NCI-H1930 (cell line): ENCODE measurements around the gene BMP2.

Experiments
- DNase-seq, 2 experiments: peaks; one replicate each; lab custom pipeline; 2025; lab: John Stamatoyannopoulos, UW

The BMP2 gene

DNA sequence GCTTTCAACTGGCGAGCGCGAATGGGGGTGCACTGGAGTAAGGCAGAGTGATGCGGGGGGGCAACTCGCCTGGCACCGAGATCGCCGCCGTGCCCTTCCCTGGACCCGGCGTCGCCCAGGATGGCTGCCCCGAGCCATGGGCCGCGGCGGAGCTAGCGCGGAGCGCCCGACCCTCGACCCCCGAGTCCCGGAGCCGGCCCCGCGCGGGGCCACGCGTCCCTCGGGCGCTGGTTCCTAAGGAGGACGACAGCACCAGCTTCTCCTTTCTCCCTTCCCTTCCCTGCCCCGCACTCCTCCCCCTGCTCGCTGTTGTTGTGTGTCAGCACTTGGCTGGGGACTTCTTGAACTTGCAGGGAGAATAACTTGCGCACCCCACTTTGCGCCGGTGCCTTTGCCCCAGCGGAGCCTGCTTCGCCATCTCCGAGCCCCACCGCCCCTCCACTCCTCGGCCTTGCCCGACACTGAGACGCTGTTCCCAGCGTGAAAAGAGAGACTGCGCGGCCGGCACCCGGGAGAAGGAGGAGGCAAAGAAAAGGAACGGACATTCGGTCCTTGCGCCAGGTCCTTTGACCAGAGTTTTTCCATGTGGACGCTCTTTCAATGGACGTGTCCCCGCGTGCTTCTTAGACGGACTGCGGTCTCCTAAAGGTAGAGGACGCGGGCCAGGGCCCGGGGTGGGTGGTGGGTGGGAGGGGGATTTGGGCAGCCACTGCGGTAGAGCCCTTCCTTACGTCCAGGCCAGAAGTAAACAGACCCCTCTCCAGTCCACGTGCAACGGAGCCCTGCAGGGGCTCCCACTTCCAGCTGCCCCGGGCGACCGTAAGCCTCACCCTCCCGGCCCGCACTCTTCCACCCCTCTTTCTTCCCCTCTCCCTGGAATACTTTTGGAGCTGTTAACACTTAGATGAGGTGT is 998 bp downstream of the BMP2 start:
- no peak for DNase-seq

- DNase-seq: no peak
These were observed 2.7 kb downstream of the BMP2 start for GRCh38 chr20:6769903-6770785.

DNA sequence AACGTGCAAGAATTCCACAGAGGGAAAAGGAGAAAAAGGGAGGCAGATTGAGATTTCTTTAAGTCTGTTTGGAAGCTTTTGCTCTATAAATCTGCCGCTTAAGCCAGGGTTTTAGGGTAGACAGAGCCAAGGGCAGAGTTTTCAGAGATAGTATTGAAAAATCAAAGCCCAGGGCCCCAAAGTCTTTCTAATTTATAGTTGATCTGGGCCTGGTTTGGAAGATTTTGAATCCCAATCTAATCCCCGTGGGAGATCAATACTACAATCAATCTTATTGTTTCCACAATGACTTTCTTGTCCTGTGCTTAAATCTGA is 3.3 kb downstream of the BMP2 start:
- no peak for DNase-seq

- DNase-seq: peak in 1 of 2 experiments; percentile 4
These were observed 13.1 kb downstream of the BMP2 start for GRCh38 chr20:6780433-6781190.

GRCh38 chr20:6783752-6784151 is 16.3 kb downstream of the BMP2 start:
- DNase-seq: no peak

DNA sequence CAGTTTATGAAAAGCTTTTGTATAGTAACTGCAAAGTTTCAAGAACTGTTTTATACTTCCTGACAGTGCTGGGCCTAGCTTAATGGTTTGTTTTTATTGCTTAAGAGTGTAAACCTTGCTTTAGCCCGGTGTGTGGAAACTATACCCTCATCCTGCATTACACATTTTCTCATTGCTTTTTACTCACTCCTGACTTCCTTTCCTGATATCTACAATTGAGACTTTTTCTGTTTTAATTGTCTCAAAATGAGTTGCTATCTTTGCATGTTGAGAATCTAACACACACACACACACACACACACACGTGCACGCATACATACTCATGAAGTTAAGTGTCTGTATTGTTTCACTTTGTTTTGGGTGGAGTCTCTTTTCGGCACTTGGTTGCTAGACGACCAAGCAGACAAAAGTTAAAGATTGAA is 16.7 kb downstream of the BMP2 start:
- no peak for DNase-seq

DNA sequence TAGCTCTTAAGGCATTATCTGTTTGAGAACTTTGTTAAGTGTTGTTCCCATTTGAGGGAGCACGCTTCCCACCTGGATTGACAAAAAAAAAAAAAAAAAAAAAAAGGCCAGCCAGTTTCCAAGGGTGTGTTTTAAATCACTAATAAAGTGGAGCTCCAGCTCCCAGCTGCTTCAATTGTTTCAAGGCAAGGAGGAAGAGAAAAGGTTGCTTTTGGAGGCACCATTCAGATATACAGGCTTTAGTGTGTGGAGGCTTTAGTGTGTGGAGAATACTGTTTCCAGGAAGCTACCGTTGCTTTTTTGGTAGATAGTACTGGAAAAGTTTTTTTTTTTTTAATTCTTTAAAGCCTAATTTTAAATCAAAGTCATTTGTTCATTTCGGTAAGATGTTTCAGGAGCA is 17.3 kb downstream of the BMP2 start:
- no peak for DNase-seq

- DNase-seq: no peak
These were observed 19.1 kb downstream of the BMP2 start for GRCh38 chr20:6786548-6786947.

DNA sequence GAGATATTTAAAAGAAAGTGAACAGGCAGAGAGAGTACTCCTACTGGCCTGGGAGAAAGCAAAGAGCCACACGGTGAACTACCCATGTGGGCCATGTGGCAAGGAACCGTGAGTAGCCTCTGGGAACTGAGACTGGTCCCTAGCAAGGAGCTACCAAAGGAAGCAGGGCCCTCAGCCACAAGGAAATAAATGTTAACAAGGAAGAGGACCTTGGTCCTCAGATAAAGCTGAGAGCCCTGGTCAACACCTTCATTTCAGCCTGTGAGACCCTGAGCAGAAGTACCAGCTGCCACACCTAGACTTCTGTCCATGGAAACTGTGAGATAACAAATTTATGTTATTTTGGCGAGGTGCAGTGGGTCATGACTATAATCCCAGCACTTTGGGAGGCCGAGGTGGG is 25.3 kb downstream of the BMP2 start:
- no peak for DNase-seq

GRCh38 chr20:6802227-6802626 is 34.7 kb downstream of the BMP2 start:
- DNase-seq: no peak

- DNase-seq: no peak
These were observed 38.8 kb downstream of the BMP2 start for GRCh38 chr20:6806275-6806674.

- no peak for DNase-seq
These were observed 44.0 kb downstream of the BMP2 start for GRCh38 chr20:6811262-6812035.

GRCh38 chr20:6812530-6812929 is 45.0 kb downstream of the BMP2 start:
- DNase-seq: no peak

GRCh38 chr20:6814945-6815344 is 47.5 kb downstream of the BMP2 start:
- no peak for DNase-seq

- DNase-seq: no peak
These were observed 50.7 kb downstream of the BMP2 start for GRCh38 chr20:6818033-6818808.

GRCh38 chr20:6819599-6819998 is 52.1 kb downstream of the BMP2 start:
- no peak for DNase-seq

GRCh38 chr20:6824401-6824800 is 56.9 kb downstream of the BMP2 start:
- no peak for DNase-seq

GRCh38 chr20:6827472-6827871 is 60.0 kb downstream of the BMP2 start:
- DNase-seq: no peak

GRCh38 chr20:6828794-6829423 is 61.4 kb downstream of the BMP2 start:
- peak; percentile 24 to 51 for DNase-seq

DNA sequence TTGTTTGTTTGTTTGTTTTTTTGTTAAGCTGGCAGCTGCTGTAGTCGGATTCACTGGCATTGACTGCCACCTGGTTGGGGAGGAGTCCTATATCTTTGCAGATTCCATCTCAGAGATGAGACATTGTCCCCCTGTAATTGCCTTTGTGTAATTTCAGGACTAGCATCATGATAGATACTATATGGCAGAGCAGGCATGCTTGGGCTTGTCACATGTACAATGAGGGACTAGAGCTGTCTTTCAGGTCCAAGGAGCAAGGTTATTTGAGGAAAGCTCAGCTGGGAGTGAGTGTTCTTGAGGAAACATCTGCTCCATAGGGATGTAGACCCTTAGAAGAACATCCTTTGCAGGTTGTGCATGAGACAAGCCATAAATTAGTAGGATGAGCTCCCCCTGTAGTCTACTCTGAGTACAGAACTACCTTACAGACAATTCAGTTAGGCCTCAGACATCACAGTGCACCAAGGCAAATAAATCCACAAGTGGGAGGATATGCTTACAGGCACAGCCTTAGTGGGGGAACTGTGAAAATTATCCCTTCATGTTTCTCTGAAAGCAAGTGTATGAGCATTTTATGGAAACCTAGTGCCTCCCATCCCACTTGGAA is 62.1 kb downstream of the BMP2 start:
- no peak for DNase-seq
